Parathyroid adenoma (tissue), 2 donors: ENCODE data around the gene TSHZ2.

Experiments
- H2AFZ ChIP-seq: fragments of 300-600 bp; sonication (generic); one replicate; pipeline ENCODE4 v1.7.0; 2017; ENCODE audit warnings: antibody characterized with exemption, mild to moderate bottlenecking
- H3K27ac ChIP-seq: fragments of 300-600 bp; sonication (generic); one replicate; pipeline ENCODE4 v1.7.0; 2017
- H3K27me3 ChIP-seq: fragments of 300-600 bp; sonication (generic); one replicate; pipeline ENCODE4 v1.7.0; 2017; ENCODE audit warnings: low read length; ENCODE audit not compliant: control insufficient read depth, insufficient read depth
- H3K36me3 ChIP-seq: fragments of 300-600 bp; sonication (generic); one replicate; pipeline ENCODE4 v1.7.0; 2017; ENCODE audit warnings: low read length; ENCODE audit not compliant: control insufficient read depth, insufficient read depth
- H3K4me1 ChIP-seq: fragments of 300-600 bp; sonication (generic); one replicate; pipeline ENCODE4 v1.7.0; 2017; ENCODE audit warnings: control low read depth
- H3K4me2 ChIP-seq: fragments of 300-600 bp; sonication (generic); one replicate; pipeline ENCODE4 v1.7.0; 2017; ENCODE audit warnings: low read length
- H3K4me3 ChIP-seq: fragments of 300-600 bp; sonication (generic); one replicate; pipeline ENCODE4 v1.7.0; 2017; ENCODE audit warnings: low read depth, low read length
- H3K79me2 ChIP-seq: fragments of 300-600 bp; sonication (generic); one replicate; pipeline ENCODE4 v1.7.0; 2017; ENCODE audit warnings: control low read depth
- H3K9ac ChIP-seq: fragments of 300-600 bp; sonication (generic); one replicate; pipeline ENCODE4 v1.7.0; 2017; ENCODE audit warnings: mild to moderate bottlenecking
- H3K9me3 ChIP-seq: fragments of 300-600 bp; sonication (generic); one replicate; pipeline ENCODE4 v1.7.0; 2017; ENCODE audit warnings: low read length; ENCODE audit not compliant: control insufficient read depth
- CTCF ChIP-seq: fragments of 300-600 bp; sonication (generic); IDR thresholded peaks from one replicate; pipeline ENCODE4 v1.7.0; 2017; ENCODE audit warnings: antibody characterized with exemption, mild to moderate bottlenecking
- donor health status: primary hyperparathyroidism.

TSHZ2 gene

GRCh38 chr20:53352727-53353440, 380.7 kb downstream of the TSHZ2 start:
- no peaks in the 10 kb centered on the region for H3K36me3 ChIP-seq
- H3K4me2 ChIP-seq: no peak overlapping the region
- H3K79me2 ChIP-seq: no peaks in the 10 kb centered on the region
- H3K9ac ChIP-seq: no peak overlapping the region
- no peak overlapping the region for H3K27ac ChIP-seq
- H3K4me3 ChIP-seq: no peak overlapping the region
- H2AFZ ChIP-seq: no peak overlapping the region
- no peaks in the 10 kb centered on the region for H3K4me1 ChIP-seq
- TF ChIP-seq CTCF: no peak
- H3K27me3 ChIP-seq: no peaks in the 10 kb centered on the region
- H3K9me3 ChIP-seq: no peaks in the 10 kb centered on the region

- Histone ChIP-seq H3K9me3 (no peaks in the 10 kb centered on the region), H3K79me2 (no peaks in the 10 kb centered on the region), H3K27me3 (no peaks in the 10 kb centered on the region), H2AFZ (no peak overlapping the region), H3K4me1 (no peaks in the 10 kb centered on the region), H3K36me3 (no peaks in the 10 kb centered on the region), H3K4me2 (no peak overlapping the region), H3K9ac (no peak overlapping the region), H3K27ac (no peak overlapping the region), H3K4me3 (no peak overlapping the region)
- no peak for TF ChIP-seq CTCF
These were observed 382.2 kb downstream of the TSHZ2 start for GRCh38 chr20:53354314-53354713.

GRCh38 chr20:53355790-53356189, 383.6 kb downstream of the TSHZ2 start:
- no peaks in the 10 kb centered on the region for H3K79me2 ChIP-seq
- no peak overlapping the region for H3K9ac ChIP-seq
- no peak overlapping the region for H3K4me2 ChIP-seq
- no peaks in the 10 kb centered on the region for H3K36me3 ChIP-seq
- TF ChIP-seq CTCF: no peak
- no peak overlapping the region for H3K27ac ChIP-seq
- H3K27me3 ChIP-seq: no peaks in the 10 kb centered on the region
- H3K4me3 ChIP-seq: no peak overlapping the region
- H2AFZ ChIP-seq: no peak overlapping the region
- no peaks in the 10 kb centered on the region for H3K9me3 ChIP-seq
- H3K4me1 ChIP-seq: no peaks in the 10 kb centered on the region

GRCh38 chr20:53359425-53359824, 387.3 kb downstream of the TSHZ2 start:
- H3K27ac ChIP-seq: no peak overlapping the region
- H3K27me3 ChIP-seq: no peaks in the 10 kb centered on the region
- no peaks in the 10 kb centered on the region for H3K79me2 ChIP-seq
- no peak overlapping the region for H3K9ac ChIP-seq
- no peaks in the 10 kb centered on the region for H3K4me1 ChIP-seq
- H3K4me3 ChIP-seq: no peak overlapping the region
- no peak overlapping the region for H3K4me2 ChIP-seq
- H3K9me3 ChIP-seq: no peaks in the 10 kb centered on the region
- no peak for TF ChIP-seq CTCF
- H3K36me3 ChIP-seq: no peaks in the 10 kb centered on the region
- H2AFZ ChIP-seq: no peak overlapping the region

- Histone ChIP-seq H3K27ac (no peak overlapping the region), H2AFZ (no peak overlapping the region), H3K79me2 (no peaks in the 10 kb centered on the region), H3K4me2 (no peak overlapping the region), H3K9me3 (no peaks in the 10 kb centered on the region), H3K4me1 (no peaks in the 10 kb centered on the region), H3K4me3 (no peak overlapping the region), H3K9ac (no peak overlapping the region), H3K36me3 (no peaks in the 10 kb centered on the region), H3K27me3 (no peaks in the 10 kb centered on the region)
- no peak for TF ChIP-seq CTCF
These were observed 388.7 kb downstream of the TSHZ2 start for GRCh38 chr20:53360852-53361251.
